Endodermal cell (in vitro differentiated cells): ENCODE measurements around the gene ALOX5. TPM values are rescaled to one million over a fixed set of nuclear protein-coding genes. Genes with fewer than 3 reads are reported as not detected.
A peak's percentile ranks its signal among the peaks of the same experiment; 100 is the strongest.

Source experiments
- DNase-seq: peaks from one replicate; pipeline ENCODE4 v3.0.0-alpha.2; 2017
- H3K27ac ChIP-seq: 2 replicates; pipeline ENCODE4 v1.5.1; 2013; ENCODE audit warnings: mild to moderate bottlenecking, low read depth, low read length, moderate library complexity
- H3K27me3 ChIP-seq: 2 replicates; pipeline ENCODE4 v1.6.1; 2013; ENCODE audit warnings: mild to moderate bottlenecking, low read length, moderate library complexity; ENCODE audit not compliant: insufficient read depth, control insufficient read depth, poor library complexity, severe bottlenecking
- H3K36me3 ChIP-seq: 2 replicates; pipeline ENCODE4 v1.7.0; 2013; ENCODE audit warnings: mild to moderate bottlenecking, low read length, moderate library complexity; ENCODE audit not compliant: control insufficient read depth, insufficient read depth
- H3K4me1 ChIP-seq: one replicate; pipeline ENCODE4 v1.7.0; 2013; ENCODE audit warnings: low read length; ENCODE audit not compliant: control insufficient read depth, insufficient read depth
- H3K4me3 ChIP-seq: 2 replicates; pipeline ENCODE4 v1.5.1; 2013; ENCODE audit warnings: mild to moderate bottlenecking, low read length, moderate library complexity
- H3K9ac ChIP-seq: 2 replicates; pipeline ENCODE4 v1.6.1; 2013; ENCODE audit warnings: mild to moderate bottlenecking, low read length, moderate library complexity; ENCODE audit not compliant: poor library complexity, severe bottlenecking; ENCODE audit errors: extremely low read depth
- H3K9me3 ChIP-seq: 2 replicates; pipeline ENCODE4 v1.6.1; 2013; ENCODE audit warnings: mild to moderate bottlenecking, low read length, moderate library complexity; ENCODE audit not compliant: control insufficient read depth
- H3K27ac Mint-ChIP-seq: 2 replicates; pipeline ENCODE4 v1.8.0; 2020; ENCODE audit warnings: mixed read lengths
- H3K27me3 Mint-ChIP-seq: 2 replicates; pipeline ENCODE4 v1.8.0; 2021; ENCODE audit warnings: mild to moderate bottlenecking, mixed read lengths; ENCODE audit not compliant: insufficient read depth
- H3K36me3 Mint-ChIP-seq: 2 replicates; pipeline ENCODE4 v1.8.0; 2020; ENCODE audit warnings: low read depth, mixed read lengths
- H3K4me1 Mint-ChIP-seq: 2 replicates; pipeline ENCODE4 v1.8.0; 2020; ENCODE audit warnings: mixed read lengths
- H3K4me3 Mint-ChIP-seq: 2 replicates; pipeline ENCODE4 v1.8.0; 2020; ENCODE audit warnings: mild to moderate bottlenecking, moderate library complexity, mixed read lengths
- H3K9me3 Mint-ChIP-seq: 2 replicates; pipeline ENCODE4 v1.8.0; 2020; ENCODE audit warnings: mild to moderate bottlenecking, mixed read lengths
- CTCF ChIP-seq: fragments of 200-600 bp; sonication (generic); conservative IDR thresholded peaks from 2 replicates; pipeline ENCODE4 v1.5.0; 2021; ENCODE audit warnings: antibody characterized with exemption, mild to moderate bottlenecking
- WGBS, 2 experiments: methylation state at CpG; one replicate each; pipeline versions ENCODE4 v1.1.5 to v1.1.7; 2013; ENCODE audit warnings: missing lambda C conversion rate in 2 of 2, mixed read lengths in 1 of 2; ENCODE audit not compliant: insufficient coverage in 1 of 2, insufficient read length in 1 of 2; 5-methylcytosine and 5-hydroxymethylcytosine counted together
- total RNA-seq, 2 donors: library from RNA; stranded (reverse); fragmentation: NEBNext Ultra II Directional in 1 of 2; extraction: Animal tissue kit (Norgen Biotek cat#: 25700) in 1 of 2; gene quantifications; 2 replicates in 1 of 2; 3 replicates in 1 of 2; pipeline ENCODE4 v1.2.1, GENCODE V29; 2021

Gene ALOX5
- total RNA-seq, 2 donors from 2014 or later, result 0.31 to 1.1 TPM

- H3K36me3 Mint-ChIP-seq, result no peaks in the 10 kb centered on the region
- peak overlapping the region; percentile 81 for H3K4me3 Mint-ChIP-seq
- H3K9me3 Mint-ChIP-seq, result peaks cover 2% of the 10 kb centered on the region
- Histone ChIP-seq H3K36me3 (no peaks in the 10 kb centered on the region), H3K4me3 (peak overlapping the region; percentile 77), H3K9ac (peak overlapping the region; percentile 41), H3K27me3 (peaks cover 8% of the 10 kb centered on the region), H3K9me3 (no peaks in the 10 kb centered on the region), H3K27ac (peak overlapping the region; percentile 38), H3K4me1 (no peaks in the 10 kb centered on the region)
- TF ChIP-seq CTCF, result no peak
- H3K4me1 Mint-ChIP-seq, result peaks cover 7% of the 10 kb centered on the region
- DNase-seq, result peak; percentile 90
- peak overlapping the region; percentile 88 for H3K27ac Mint-ChIP-seq
- 5 to 7% methylated on average over 16 to 60 of the region's 60 CpGs for WGBS, 2 experiments
- H3K27me3 Mint-ChIP-seq, result peaks cover 14% of the 10 kb centered on the region
Measured at GRCh38 chr10:45418849-45419675, 45.0 kb downstream of the ALOX5 start.

GRCh38 chr10:45419676-45420025, 45.6 kb downstream of the ALOX5 start:
- H3K4me3 ChIP-seq, result peak overlapping the region; percentile 77
- Mint-ChIP-seq H3K27ac (peak overlapping the region; percentile 88), H3K36me3 (no peaks in the 10 kb centered on the region), H3K4me1 (peaks cover 7% of the 10 kb centered on the region), H3K9me3 (peaks cover 2% of the 10 kb centered on the region), H3K4me3 (peak overlapping the region; percentile 81), H3K27me3 (peaks cover 17% of the 10 kb centered on the region)
- no peaks in the 10 kb centered on the region for H3K4me1 ChIP-seq
- peak overlapping the region; percentile 41 for H3K9ac ChIP-seq
- 16 to 44% methylated on average over 3 to 11 of the region's 12 CpGs for WGBS, 2 experiments
- H3K27me3 ChIP-seq, result peaks cover 8% of the 10 kb centered on the region
- no peak for DNase-seq
- H3K36me3 ChIP-seq, result no peaks in the 10 kb centered on the region
- no peaks in the 10 kb centered on the region for H3K9me3 ChIP-seq
- no peak for TF ChIP-seq CTCF
- peak overlapping the region; percentile 38 for H3K27ac ChIP-seq

- H3K9ac ChIP-seq, result no peak overlapping the region
- H3K4me1 ChIP-seq, result no peaks in the 10 kb centered on the region
- no peaks in the 10 kb centered on the region for H3K36me3 ChIP-seq
- 85 to 91% methylated on average over 14 to 15 of the region's 16 CpGs for WGBS, 2 experiments
- no peak overlapping the region for H3K27ac ChIP-seq
- no peak for TF ChIP-seq CTCF
- Mint-ChIP-seq H3K4me1 (peaks cover 7% of the 10 kb centered on the region), H3K27ac (no peak overlapping the region), H3K27me3 (peaks cover 17% of the 10 kb centered on the region), H3K4me3 (no peak overlapping the region), H3K9me3 (peaks cover 2% of the 10 kb centered on the region), H3K36me3 (no peaks in the 10 kb centered on the region)
- no peak for DNase-seq
- H3K27me3 ChIP-seq, result peaks cover 8% of the 10 kb centered on the region
- no peak overlapping the region for H3K4me3 ChIP-seq
- H3K9me3 ChIP-seq, result no peaks in the 10 kb centered on the region
Measured at GRCh38 chr10:45420453-45421192, 46.6 kb downstream of the ALOX5 start.
